Stimulated activated CD4-positive, alpha-beta T cell treated with anti-CD3 and anti-CD28 coated beads, TNF-alpha, amount 100 ng/mL, for 24 hours (primary cell): ENCODE data around the gene CNGB1.
"Not testable (repeated sequence)": the region's sequence is repeated elsewhere in the genome, so short reads cannot be mapped to it uniquely, and the experiment has no call there.

ENCODE experiments used
- DNase-seq, 3 experiments: peaks; one replicate each; pipeline ENCODE4 v3.0.0-alpha.2; 2020; ENCODE audit warnings: low read depth in 3 of 3

Gene CNGB1

GRCh38 chr16:57952909-57953308, 18.0 kb downstream of the CNGB1 start:
- DNase-seq, result no peak

GRCh38 chr16:57951204-57951960, 19.5 kb downstream of the CNGB1 start:
- no peak for DNase-seq

- DNase-seq, result no peak
These were observed 20.5 kb downstream of the CNGB1 start for GRCh38 chr16:57950382-57950781.

- no peak for DNase-seq
These were observed 21.2 kb downstream of the CNGB1 start for GRCh38 chr16:57949595-57950238.

- no peak for DNase-seq
These were observed 21.9 kb downstream of the CNGB1 start for GRCh38 chr16:57949013-57949412.

- DNase-seq, result no peak
These were observed 22.9 kb downstream of the CNGB1 start for GRCh38 chr16:57948027-57948426.

GRCh38 chr16:57947261-57947660, 23.7 kb downstream of the CNGB1 start:
- no peak for DNase-seq

- DNase-seq, result no peak
These were observed 24.6 kb downstream of the CNGB1 start for GRCh38 chr16:57946181-57946801.

GRCh38 chr16:57945740-57946138, 25.2 kb downstream of the CNGB1 start:
- DNase-seq, result no peak

GRCh38 chr16:57944970-57945739, 25.8 kb downstream of the CNGB1 start:
- DNase-seq, result no peak

- DNase-seq, result not testable (repeated sequence)
These were observed 27.5 kb downstream of the CNGB1 start for GRCh38 chr16:57943381-57943780.

GRCh38 chr16:57941901-57942300, 29.0 kb downstream of the CNGB1 start:
- not testable (repeated sequence) for DNase-seq

- no peak for DNase-seq
These were observed 29.8 kb downstream of the CNGB1 start for GRCh38 chr16:57941016-57941664.

GRCh38 chr16:57940382-57940966, 30.5 kb downstream of the CNGB1 start:
- DNase-seq, result no peak

- no peak for DNase-seq
These were observed 31.1 kb downstream of the CNGB1 start for GRCh38 chr16:57939872-57940224.

- DNase-seq, result no peak
These were observed 31.7 kb downstream of the CNGB1 start for GRCh38 chr16:57938936-57939871.

- no peak for DNase-seq
These were observed 32.4 kb downstream of the CNGB1 start for GRCh38 chr16:57938484-57938883.

- DNase-seq, result no peak
These were observed 33.1 kb downstream of the CNGB1 start for GRCh38 chr16:57937861-57938260.

- no peak for DNase-seq
These were observed 35.0 kb downstream of the CNGB1 start for GRCh38 chr16:57935904-57936303.

GRCh38 chr16:57930533-57930932, 40.4 kb downstream of the CNGB1 start:
- no peak for DNase-seq
